Transverse colon (tissue), 4 donors: ENCODE results near the gene PDE6A.

Source experiments
- POLR2AphosphoS5 ChIP-seq, 3 donors: sonication (generic); formaldehyde crosslinking; IDR thresholded peaks; one replicate each; pipeline ENCODE4 v1.6.1; 2016; ENCODE audit warnings: antibody characterized with exemption in 3 of 3
- TF ChIP-seq, protein P1 (sequence below), 5 experiments: fragments of 200-600 bp in 3 of 5; fragments of 450-650 bp in 2 of 5; sonication (generic) in 3 of 5; IDR thresholded peaks; 1 replicate in 2 of 5; 2 replicates in 3 of 5; pipeline ENCODE4 v1.5.1; 2016 to 2017; ENCODE audit warnings: antibody characterized with exemption in 5 of 5, inconsistent platforms in 3 of 5, mild to moderate bottlenecking in 2 of 5, moderate library complexity in 1 of 5

DNA sequence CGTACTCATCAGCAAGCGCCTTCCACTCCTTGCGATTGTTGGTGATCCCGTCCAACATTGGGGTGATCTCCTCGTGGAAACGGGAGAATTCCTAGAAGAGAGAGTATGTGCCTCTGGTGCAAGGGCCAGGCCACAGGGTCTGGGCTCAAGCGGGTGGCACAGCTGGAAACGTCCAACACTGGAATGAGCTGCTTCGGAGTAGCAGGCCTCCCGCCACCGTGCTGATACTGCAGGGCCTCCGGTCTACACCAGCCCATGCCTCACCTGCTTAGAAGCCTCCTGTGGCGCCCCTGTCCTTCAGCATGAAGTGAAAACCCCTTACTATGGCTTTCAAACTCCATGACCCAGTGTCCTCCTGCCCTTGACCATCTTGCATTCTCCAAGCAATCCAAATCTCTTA lies 81.4 kb downstream of the PDE6A start:
- TF ChIP-seq, protein P1, sequence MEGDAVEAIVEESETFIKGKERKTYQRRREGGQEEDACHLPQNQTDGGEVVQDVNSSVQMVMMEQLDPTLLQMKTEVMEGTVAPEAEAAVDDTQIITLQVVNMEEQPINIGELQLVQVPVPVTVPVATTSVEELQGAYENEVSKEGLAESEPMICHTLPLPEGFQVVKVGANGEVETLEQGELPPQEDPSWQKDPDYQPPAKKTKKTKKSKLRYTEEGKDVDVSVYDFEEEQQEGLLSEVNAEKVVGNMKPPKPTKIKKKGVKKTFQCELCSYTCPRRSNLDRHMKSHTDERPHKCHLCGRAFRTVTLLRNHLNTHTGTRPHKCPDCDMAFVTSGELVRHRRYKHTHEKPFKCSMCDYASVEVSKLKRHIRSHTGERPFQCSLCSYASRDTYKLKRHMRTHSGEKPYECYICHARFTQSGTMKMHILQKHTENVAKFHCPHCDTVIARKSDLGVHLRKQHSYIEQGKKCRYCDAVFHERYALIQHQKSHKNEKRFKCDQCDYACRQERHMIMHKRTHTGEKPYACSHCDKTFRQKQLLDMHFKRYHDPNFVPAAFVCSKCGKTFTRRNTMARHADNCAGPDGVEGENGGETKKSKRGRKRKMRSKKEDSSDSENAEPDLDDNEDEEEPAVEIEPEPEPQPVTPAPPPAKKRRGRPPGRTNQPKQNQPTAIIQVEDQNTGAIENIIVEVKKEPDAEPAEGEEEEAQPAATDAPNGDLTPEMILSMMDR (IDR thresholded peaks at IDR 0.05), result no peak
- no peak for TF ChIP-seq POLR2AphosphoS5 (IDR thresholded peaks at IDR 0.05)
